Gastrocnemius medialis (tissue), 4 donors: ENCODE data around the gene PRKCA. TPM values are rescaled to one million over a fixed set of nuclear protein-coding genes. Genes with fewer than 3 reads are reported as not detected.

Experiments
- ATAC-seq, 2 donors: fragments of 150-250 bp; one replicate each; pipeline ENCODE4 v1.9.1; 2016
- DNase-seq, 2 donors: peaks; one replicate each; pipeline ENCODE4 v3.0.0-alpha.2; 2019
- H3K27ac ChIP-seq, 4 donors: fragments of 200-600 bp; sonication (generic); 1 replicate in 1 of 4; 2 replicates in 3 of 4; pipeline ENCODE4 v1.5.1; 2016 to 2018; ENCODE audit warnings: mild to moderate bottlenecking in 2 of 4, moderate library complexity in 1 of 4
- H3K27me3 ChIP-seq, 3 donors: fragments of 200-600 bp; sonication (generic) in 2 of 3; 1 replicate in 1 of 3; 2 replicates in 2 of 3; pipeline versions ENCODE4 v1.5.1 to v1.6.0; 2016 to 2019; ENCODE audit warnings: mild to moderate bottlenecking in 1 of 3, moderate library complexity in 1 of 3
- H3K36me3 ChIP-seq, 2 donors: fragments of 200-600 bp; sonication (generic) in 1 of 2; one replicate each; pipeline ENCODE4 v1.5.1; 2017 to 2018
- H3K4me1 ChIP-seq, 2 donors: fragments of 200-600 bp; sonication (generic) in 1 of 2; one replicate each; pipeline ENCODE4 v1.5.1; 2016 to 2017; ENCODE audit warnings: mild to moderate bottlenecking in 2 of 2
- H3K4me3 ChIP-seq, 4 donors: fragments of 200-600 bp; sonication (generic) in 3 of 4; 1 replicate in 1 of 4; 2 replicates in 3 of 4; pipeline ENCODE4 v1.5.1; 2016 to 2019; ENCODE audit warnings: mild to moderate bottlenecking in 2 of 4
- H3K9me3 ChIP-seq, 3 donors: fragments of 200-600 bp; sonication (generic) in 2 of 3; 1 replicate in 1 of 3; 2 replicates in 2 of 3; pipeline ENCODE4 v1.5.1; 2016 to 2019
- POLR2A ChIP-seq, 2 donors: fragments of 450-650 bp; IDR thresholded peaks; one replicate each; pipeline ENCODE4 v1.6.1; 2017; ENCODE audit warnings: antibody characterized with exemption in 2 of 2, mild to moderate bottlenecking in 2 of 2, moderate library complexity in 2 of 2
- in situ Hi-C, 4 donors: fragments of 200-750 bp; cut with MboI; loops; one replicate each; pipeline versions ENCODE4 v1.15.0 to v1.8.0; 2017; ENCODE audit warnings: low sequenced_read_pairs in 4 of 4
- intact Hi-C: fragments of 100-400 bp; cut with DNase I; formaldehyde crosslinking; loops from one replicate; pipeline ENCODE4 v1.15.1; 2023; ENCODE audit warnings: low total_unique reads
- total RNA-seq, 4 donors: library from RNA; depleted of rRNA; stranded (reverse); fragments of >200 nt; gene quantifications; one replicate each; pipeline versions ENCODE4 v1.1.0 to v1.2.3, GENCODE V29; 2016
- TF ChIP-seq, protein P1 (sequence below), 5 experiments: fragments of 450-650 bp in 3 of 5; fragments of 200-600 bp in 2 of 5; sonication (generic) in 2 of 5; IDR thresholded peaks in 4 of 5; conservative IDR thresholded peaks in 1 of 5; 1 replicate in 4 of 5; 2 replicates in 1 of 5; pipeline ENCODE4 v1.5.1; 2016 to 2019; ENCODE audit warnings: antibody characterized with exemption in 5 of 5, mild to moderate bottlenecking in 3 of 5, moderate library complexity in 3 of 5

The PRKCA gene
- total RNA-seq, 4 donors from 2014 or later = 7.6 to 16.8 (median 11.1) TPM

DNA sequence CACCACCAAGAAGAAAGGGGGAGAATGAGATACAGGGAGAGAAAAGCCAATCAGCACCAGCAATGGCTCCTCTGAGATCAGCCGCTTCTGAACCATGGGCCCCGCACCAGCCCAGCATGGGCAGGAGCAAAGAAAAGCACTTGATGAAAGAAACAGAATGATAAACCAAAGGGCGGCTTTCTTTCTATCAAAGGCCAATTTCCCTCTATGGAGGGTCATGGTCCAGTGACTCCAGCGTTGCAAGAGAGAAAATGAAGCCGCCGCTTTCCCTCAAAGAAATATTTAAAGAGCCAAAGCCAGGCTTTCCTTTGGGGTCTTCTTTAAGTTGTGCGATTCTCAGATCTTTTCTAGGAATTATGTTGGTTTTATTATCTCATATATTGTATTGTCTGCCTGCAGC is 447.7 kb downstream of the PRKCA start:
- H3K27ac ChIP-seq = no peak overlapping the region
- no peaks in the 10 kb centered on the region for H3K36me3 ChIP-seq
- in situ Hi-C loops (loop anchor here in 1 of 4 donors (10.0 kb wide), 1 partner anchor 75 kb away; no protein-coding TSS in a partner anchor), intact Hi-C loops (no loop called here)
- TF ChIP-seq, protein P1, sequence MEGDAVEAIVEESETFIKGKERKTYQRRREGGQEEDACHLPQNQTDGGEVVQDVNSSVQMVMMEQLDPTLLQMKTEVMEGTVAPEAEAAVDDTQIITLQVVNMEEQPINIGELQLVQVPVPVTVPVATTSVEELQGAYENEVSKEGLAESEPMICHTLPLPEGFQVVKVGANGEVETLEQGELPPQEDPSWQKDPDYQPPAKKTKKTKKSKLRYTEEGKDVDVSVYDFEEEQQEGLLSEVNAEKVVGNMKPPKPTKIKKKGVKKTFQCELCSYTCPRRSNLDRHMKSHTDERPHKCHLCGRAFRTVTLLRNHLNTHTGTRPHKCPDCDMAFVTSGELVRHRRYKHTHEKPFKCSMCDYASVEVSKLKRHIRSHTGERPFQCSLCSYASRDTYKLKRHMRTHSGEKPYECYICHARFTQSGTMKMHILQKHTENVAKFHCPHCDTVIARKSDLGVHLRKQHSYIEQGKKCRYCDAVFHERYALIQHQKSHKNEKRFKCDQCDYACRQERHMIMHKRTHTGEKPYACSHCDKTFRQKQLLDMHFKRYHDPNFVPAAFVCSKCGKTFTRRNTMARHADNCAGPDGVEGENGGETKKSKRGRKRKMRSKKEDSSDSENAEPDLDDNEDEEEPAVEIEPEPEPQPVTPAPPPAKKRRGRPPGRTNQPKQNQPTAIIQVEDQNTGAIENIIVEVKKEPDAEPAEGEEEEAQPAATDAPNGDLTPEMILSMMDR (IDR thresholded peaks at IDR 0.05 in 4 of 5, conservative IDR thresholded peaks at IDR 0.05 in 1 of 5) = no peak
- TF ChIP-seq POLR2A (IDR thresholded peaks at IDR 0.05) = no peak
- no peaks in the 10 kb centered on the region for H3K9me3 ChIP-seq
- no peak for DNase-seq
- no peaks in the 10 kb centered on the region for H3K27me3 ChIP-seq
- peaks cover 0 to 5% of the 10 kb centered on the region in 2 donors for H3K4me1 ChIP-seq
- no peak for ATAC-seq
- H3K4me3 ChIP-seq = no peak overlapping the region

DNA sequence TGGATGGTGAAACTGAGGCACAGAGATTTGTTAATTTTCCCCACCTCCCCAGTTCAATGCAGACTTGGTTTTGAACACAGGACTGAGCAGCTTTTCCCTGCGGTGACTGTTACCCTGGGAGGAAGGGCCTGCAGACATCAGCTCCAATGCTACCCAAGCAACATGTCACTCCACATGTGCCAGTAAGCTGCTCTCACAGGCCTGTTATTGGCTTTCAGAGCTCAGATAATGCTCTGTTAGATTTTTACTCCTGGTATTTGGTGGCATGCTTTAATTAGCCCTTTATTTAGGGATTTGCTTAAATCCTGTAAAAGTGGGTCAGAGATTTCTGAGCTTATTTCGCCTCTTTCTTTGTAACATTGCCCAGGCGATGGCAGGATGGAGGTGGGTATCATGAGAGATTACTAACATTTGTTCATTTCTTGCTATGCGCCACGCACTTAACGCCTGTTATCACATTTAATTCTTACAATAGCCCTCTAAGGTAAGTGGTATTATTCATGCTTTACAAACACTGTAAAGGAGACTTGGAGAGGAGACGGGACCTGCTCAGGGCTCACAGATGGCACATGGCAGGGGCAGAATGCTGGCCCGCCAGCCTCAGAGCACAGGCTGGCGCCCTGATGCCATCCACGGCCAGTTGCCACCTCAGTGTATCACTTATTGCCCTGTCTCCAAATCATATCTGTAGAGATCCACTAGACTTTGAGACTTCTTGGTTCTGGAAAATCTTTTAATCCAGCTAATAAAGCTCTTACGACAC is 448.5 kb downstream of the PRKCA start:
- H3K9me3 ChIP-seq = no peaks in the 10 kb centered on the region
- DNase-seq (no peak), ATAC-seq (no peak)
- TF ChIP-seq, protein P1 (IDR thresholded peaks at IDR 0.05 in 4 of 5, conservative IDR thresholded peaks at IDR 0.05 in 1 of 5) = no peak
- no peak for TF ChIP-seq POLR2A (IDR thresholded peaks at IDR 0.05)
- in situ Hi-C loops (loop anchor here in 1 of 4 donors (10.0 kb wide), 1 partner anchor 74 kb away; no protein-coding TSS in a partner anchor), intact Hi-C loops (no loop called here)
- H3K27me3 ChIP-seq = no peaks in the 10 kb centered on the region
- H3K4me3 ChIP-seq = no peak overlapping the region
- H3K36me3 ChIP-seq = no peaks in the 10 kb centered on the region
- H3K27ac ChIP-seq = no peak overlapping the region
- H3K4me1 ChIP-seq = peaks cover 0 to 5% of the 10 kb centered on the region in 2 donors

DNA sequence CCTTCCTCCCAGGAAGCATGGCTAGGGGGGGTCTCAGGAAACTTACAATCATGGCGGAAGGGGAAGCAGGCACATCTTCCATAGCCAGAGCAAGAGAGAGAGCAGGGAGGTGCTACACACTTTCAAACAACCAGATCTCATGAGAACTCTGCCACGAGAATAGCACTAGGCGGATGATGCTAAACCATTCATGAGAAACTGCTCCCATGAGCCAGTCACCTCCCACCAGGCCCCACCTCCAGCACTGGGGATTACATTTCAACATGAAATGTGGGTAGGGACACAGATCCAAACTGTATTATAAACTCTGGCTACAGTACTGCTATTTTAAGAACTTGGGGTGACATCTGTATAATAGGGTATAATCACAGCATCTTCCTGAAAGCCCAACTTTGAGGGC is 449.4 kb downstream of the PRKCA start:
- ATAC-seq (no peak), DNase-seq (no peak)
- Histone ChIP-seq H3K4me1 (peaks cover 0 to 5% of the 10 kb centered on the region in 2 donors), H3K4me3 (no peak overlapping the region), H3K9me3 (no peaks in the 10 kb centered on the region), H3K36me3 (no peaks in the 10 kb centered on the region), H3K27ac (no peak overlapping the region), H3K27me3 (no peaks in the 10 kb centered on the region)
- in situ Hi-C loops (loop anchor here in 1 of 4 donors (10.0 kb wide), 1 partner anchor 73 kb away; no protein-coding TSS in a partner anchor), intact Hi-C loops (no loop called here)
- TF ChIP-seq POLR2A (IDR thresholded peaks at IDR 0.05) = no peak
- TF ChIP-seq, protein P1 (IDR thresholded peaks at IDR 0.05 in 4 of 5, conservative IDR thresholded peaks at IDR 0.05 in 1 of 5) = no peak

DNA sequence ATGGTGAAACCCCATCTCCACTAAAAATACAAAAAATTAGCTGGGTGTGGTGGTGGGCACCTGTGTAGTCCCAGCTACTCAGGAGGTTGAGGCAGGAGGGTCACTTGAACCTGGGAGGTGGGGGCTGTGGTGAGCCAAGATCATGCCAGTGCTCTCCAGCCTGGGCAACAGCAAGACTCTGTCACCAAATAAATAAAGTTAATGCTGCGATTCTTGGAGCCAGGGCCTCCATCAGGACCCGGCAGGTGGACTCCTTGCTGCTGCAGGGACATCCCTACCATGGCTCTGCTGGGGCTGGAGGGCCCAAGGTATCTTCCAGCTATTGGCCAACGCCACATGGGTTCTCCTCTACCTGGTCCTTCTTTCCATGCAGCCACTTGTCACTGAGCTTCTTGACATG is 450.0 kb downstream of the PRKCA start:
- no peak for ATAC-seq
- intact Hi-C loops (no loop called here), in situ Hi-C loops (loop anchor here in 1 of 4 donors (10.0 kb wide), 1 partner anchor 72 kb away; no protein-coding TSS in a partner anchor)
- no peak for DNase-seq
- Histone ChIP-seq H3K9me3 (no peaks in the 10 kb centered on the region), H3K4me1 (peaks cover 0 to 5% of the 10 kb centered on the region in 2 donors), H3K4me3 (no peak overlapping the region), H3K27ac (no peak overlapping the region), H3K27me3 (no peaks in the 10 kb centered on the region), H3K36me3 (no peaks in the 10 kb centered on the region)
- TF ChIP-seq POLR2A (IDR thresholded peaks at IDR 0.05) = no peak
- TF ChIP-seq, protein P1 (IDR thresholded peaks at IDR 0.05 in 4 of 5, conservative IDR thresholded peaks at IDR 0.05 in 1 of 5) = no peak
